ENCODE data around the gene SPCS1. TPM values are rescaled to one million over a fixed set of nuclear protein-coding genes. Genes with fewer than 3 reads are reported as not detected.

Gene SPCS1
- total RNA-seq, 4 donors from 2014 or later, result 33.8 to 123 (median 65.3) TPM

- Histone ChIP-seq H3K27me3 (no peaks in the 10 kb centered on the region), H3K27ac (no peak overlapping the region), H3K4me1 (peaks cover 2 to 26% (median 10%) of the 10 kb centered on the region in 4 donors), H3K4me3 (peak overlapping the region in 1 of 4 donors; percentile 71), H3K9me3 (no peaks in the 10 kb centered on the region), H3K36me3 (peaks cover 0 to 20% (median 0%) of the 10 kb centered on the region in 3 donors)
- TF ChIP-seq POLR2A (IDR thresholded peaks at IDR 0.05) (no peak), CTCF (IDR thresholded peaks at IDR 0.05) (no peak)
- peak in 1 of 3 donors; percentile 38 for DNase-seq
These were observed 1.7 kb downstream of the SPCS1 start for GRCh38 chr3:52707585-52707984.

- Histone ChIP-seq H3K4me1 (peaks cover 2 to 21% (median 10%) of the 10 kb centered on the region in 4 donors), H3K4me3 (no peak overlapping the region), H3K27ac (no peak overlapping the region), H3K9me3 (no peaks in the 10 kb centered on the region), H3K27me3 (no peaks in the 10 kb centered on the region), H3K36me3 (peaks cover 0 to 20% (median 0%) of the 10 kb centered on the region in 3 donors)
- TF ChIP-seq POLR2A (IDR thresholded peaks at IDR 0.05), result no peak
- no peak for TF ChIP-seq CTCF (IDR thresholded peaks at IDR 0.05)
- DNase-seq, result no peak
These were observed 4.6 kb downstream of the SPCS1 start for GRCh38 chr3:52710512-52710911.

GRCh38 chr3:52712291-52713212, 6.6 kb downstream of the SPCS1 start:
- Histone ChIP-seq H3K27me3 (no peaks in the 10 kb centered on the region), H3K27ac (no peak overlapping the region), H3K36me3 (peaks cover 0 to 20% (median 0%) of the 10 kb centered on the region in 3 donors), H3K4me1 (peaks cover 0 to 13% (median 3%) of the 10 kb centered on the region in 4 donors), H3K4me3 (no peak overlapping the region), H3K9me3 (no peaks in the 10 kb centered on the region)
- DNase-seq, result no peak
- no peak for TF ChIP-seq CTCF (IDR thresholded peaks at IDR 0.05)
- TF ChIP-seq POLR2A (IDR thresholded peaks at IDR 0.05), result no peak

- TF ChIP-seq CTCF (IDR thresholded peaks at IDR 0.05) (no peak), POLR2A (IDR thresholded peaks at IDR 0.05) (no peak)
- Histone ChIP-seq H3K27me3 (no peaks in the 10 kb centered on the region), H3K27ac (no peak overlapping the region), H3K36me3 (peaks cover 0 to 11% (median 0%) of the 10 kb centered on the region in 3 donors), H3K4me3 (peak overlapping the region in 2 of 4 donors; percentile 35 to 42), H3K9me3 (no peaks in the 10 kb centered on the region), H3K4me1 (peaks cover 0 to 11% (median 0%) of the 10 kb centered on the region in 4 donors)
- peak in 2 of 3 donors; percentile 77 to 82 for DNase-seq
These were observed 8.7 kb downstream of the SPCS1 start for GRCh38 chr3:52714335-52715302.

- DNase-seq, result no peak
- Histone ChIP-seq H3K27me3 (no peaks in the 10 kb centered on the region), H3K36me3 (peaks cover 0 to 11% (median 0%) of the 10 kb centered on the region in 3 donors), H3K27ac (no peak overlapping the region), H3K4me3 (no peak overlapping the region), H3K9me3 (no peaks in the 10 kb centered on the region), H3K4me1 (peaks cover 0 to 11% (median 0%) of the 10 kb centered on the region in 4 donors)
- TF ChIP-seq CTCF (IDR thresholded peaks at IDR 0.05) (no peak), POLR2A (IDR thresholded peaks at IDR 0.05) (no peak)
These were observed 9.9 kb downstream of the SPCS1 start for GRCh38 chr3:52715714-52716305.
